Ureter (tissue), 1 donor: Measurements from ENCODE around the gene YEATS4. TPM values are rescaled to one million over a fixed set of nuclear protein-coding genes. Genes with fewer than 3 reads are reported as not detected.

Source experiments
- DNase-seq: peaks from one replicate; pipeline ENCODE4 v3.0.0-alpha.2; 2020; ENCODE audit warnings: low spot score
- total RNA-seq: library from RNA; stranded (reverse); gene quantifications from one replicate; pipeline ENCODE4 v1.2.4, GENCODE V29; 2023
- donor health status: DM: yes; HTN: yes; CAD: no.

YEATS4 gene
- total RNA-seq, 1 donor from 2014 or later, result 12.5 TPM

- DNase-seq, result no peak
These were observed 17.1 kb upstream of the YEATS4 start for GRCh38 chr12:69342421-69342820.

GRCh38 chr12:69343357-69343756, 16.2 kb upstream of the YEATS4 start:
- DNase-seq, result no peak

- DNase-seq, result no peak
These were observed 15.5 kb upstream of the YEATS4 start for GRCh38 chr12:69343885-69344612.

GRCh38 chr12:69345077-69345476, 14.5 kb upstream of the YEATS4 start:
- no peak for DNase-seq

GRCh38 chr12:69345742-69346141, 13.8 kb upstream of the YEATS4 start:
- DNase-seq, result no peak

- DNase-seq, result no peak
These were observed 11.2 kb upstream of the YEATS4 start, which contains the start of gene LYZ for GRCh38 chr12:69348162-69348938. Gene LYZ (plus strand): TSS chr12:69348381. CDS start chr12:69348409, 28 bp downstream.

- DNase-seq, result no peak
These were observed 9.4 kb upstream of the YEATS4 start for GRCh38 chr12:69350002-69350626.

GRCh38 chr12:69350777-69351176, 8.8 kb upstream of the YEATS4 start:
- no peak for DNase-seq

GRCh38 chr12:69351462-69352236, 7.9 kb upstream of the YEATS4 start:
- DNase-seq, result no peak

- no peak for DNase-seq
These were observed 6.6 kb upstream of the YEATS4 start for GRCh38 chr12:69352904-69353303.

- DNase-seq, result no peak
These were observed 5.4 kb upstream of the YEATS4 start for GRCh38 chr12:69354172-69354555.

GRCh38 chr12:69354556-69355187, 4.9 kb upstream of the YEATS4 start:
- DNase-seq, result no peak

GRCh38 chr12:69355363-69356028, 4.0 kb upstream of the YEATS4 start:
- no peak for DNase-seq

GRCh38 chr12:69360348-69360672, 767 bp downstream of the YEATS4 start:
- DNase-seq, result no peak

- DNase-seq, result no peak
These were observed 7.3 kb downstream of the YEATS4 start for GRCh38 chr12:69366796-69367195.

GRCh38 chr12:69368171-69368570, 8.6 kb downstream of the YEATS4 start:
- no peak for DNase-seq

- no peak for DNase-seq
These were observed 23.5 kb downstream of the YEATS4 start for GRCh38 chr12:69383074-69383473.

GRCh38 chr12:69385038-69385437, 25.5 kb downstream of the YEATS4 start:
- no peak for DNase-seq

- no peak for DNase-seq
These were observed 27.4 kb downstream of the YEATS4 start for GRCh38 chr12:69386921-69387320.

GRCh38 chr12:69388371-69388770, 28.8 kb downstream of the YEATS4 start:
- DNase-seq, result no peak

GRCh38 chr12:69389831-69390230, 30.3 kb downstream of the YEATS4 start:
- no peak for DNase-seq
